ENCODE measurements around the gene RASGRF1. TPM values are rescaled to one million over a fixed set of nuclear protein-coding genes. Genes with fewer than 3 reads are reported as not detected.
"Not testable (repeated sequence)": the region's sequence is repeated elsewhere in the genome, so short reads cannot be mapped to it uniquely, and the experiment has no call there.

Gene RASGRF1
- polyA plus RNA-seq, 1 donor = 0.61 TPM

DNA sequence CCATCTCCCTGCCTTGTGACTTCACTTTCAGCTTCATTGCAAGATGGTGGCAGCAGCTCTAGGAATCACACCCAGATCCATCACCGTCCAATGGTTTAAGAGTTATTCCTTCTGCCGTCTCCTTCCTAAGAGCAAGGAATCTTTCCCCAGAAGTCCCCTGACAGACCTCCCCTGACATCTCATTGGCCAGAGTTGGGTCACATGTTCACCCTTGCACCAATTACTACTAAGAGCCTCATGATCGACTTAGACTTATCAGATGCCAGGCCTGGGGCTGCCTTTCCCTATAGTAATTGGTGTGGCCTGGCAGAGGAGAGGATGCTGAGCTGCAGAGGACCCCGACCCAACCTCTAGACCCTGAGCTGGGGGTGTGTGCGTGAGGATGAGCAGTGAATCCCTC lies 31.8 kb upstream of the RASGRF1 start:
- no CpG with 5 or more reads among the region's 5 CpGs for WGBS (ENCODE audit: insufficient coverage, low lambda C conversion rate)
- Histone ChIP-seq H3K9me3 (ENCODE audit: control insufficient read depth, low read depth, low read length) (no peaks in the 10 kb centered on the region), H3K4me1 (ENCODE audit: control insufficient read depth, insufficient read depth, low read length) (no peaks in the 10 kb centered on the region), H3K4me3 (ENCODE audit: low read length) (no peak overlapping the region), H3K36me3 (ENCODE audit: control insufficient read depth, insufficient read depth, low read length) (no peaks in the 10 kb centered on the region), H3K27ac (ENCODE audit: low read length) (no peak overlapping the region), H3K27me3 (ENCODE audit: control insufficient read depth, insufficient read depth, low read length) (no peaks in the 10 kb centered on the region)
- DNase-seq = no peak

DNA sequence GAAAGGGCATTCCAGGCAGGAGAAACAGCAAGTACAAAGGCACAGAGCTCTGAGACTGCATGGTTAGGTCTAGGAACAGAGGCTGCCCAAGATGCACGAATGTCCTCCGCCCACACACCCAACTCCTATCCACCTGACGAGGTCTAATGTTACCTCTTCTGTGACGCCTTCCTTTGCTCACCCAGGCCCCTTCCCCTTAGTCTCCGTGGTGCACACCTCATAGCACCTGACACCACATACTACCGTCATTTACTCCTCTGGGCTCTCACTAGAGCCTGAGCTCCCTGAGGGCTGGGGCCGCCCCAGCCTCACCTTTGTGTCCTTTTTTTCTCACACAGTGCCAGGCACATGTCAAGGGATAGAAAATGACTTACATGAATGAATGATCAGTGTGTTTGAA lies 31.0 kb upstream of the RASGRF1 start:
- Histone ChIP-seq H3K4me1 (ENCODE audit: control insufficient read depth, insufficient read depth, low read length) (no peaks in the 10 kb centered on the region), H3K9me3 (ENCODE audit: control insufficient read depth, low read depth, low read length) (no peaks in the 10 kb centered on the region), H3K27ac (ENCODE audit: low read length) (no peak overlapping the region), H3K36me3 (ENCODE audit: control insufficient read depth, insufficient read depth, low read length) (no peaks in the 10 kb centered on the region), H3K4me3 (ENCODE audit: low read length) (no peak overlapping the region), H3K27me3 (ENCODE audit: control insufficient read depth, insufficient read depth, low read length) (no peaks in the 10 kb centered on the region)
- DNase-seq = no peak
- no CpG with 5 or more reads among the region's 7 CpGs for WGBS (ENCODE audit: insufficient coverage, low lambda C conversion rate)

DNA sequence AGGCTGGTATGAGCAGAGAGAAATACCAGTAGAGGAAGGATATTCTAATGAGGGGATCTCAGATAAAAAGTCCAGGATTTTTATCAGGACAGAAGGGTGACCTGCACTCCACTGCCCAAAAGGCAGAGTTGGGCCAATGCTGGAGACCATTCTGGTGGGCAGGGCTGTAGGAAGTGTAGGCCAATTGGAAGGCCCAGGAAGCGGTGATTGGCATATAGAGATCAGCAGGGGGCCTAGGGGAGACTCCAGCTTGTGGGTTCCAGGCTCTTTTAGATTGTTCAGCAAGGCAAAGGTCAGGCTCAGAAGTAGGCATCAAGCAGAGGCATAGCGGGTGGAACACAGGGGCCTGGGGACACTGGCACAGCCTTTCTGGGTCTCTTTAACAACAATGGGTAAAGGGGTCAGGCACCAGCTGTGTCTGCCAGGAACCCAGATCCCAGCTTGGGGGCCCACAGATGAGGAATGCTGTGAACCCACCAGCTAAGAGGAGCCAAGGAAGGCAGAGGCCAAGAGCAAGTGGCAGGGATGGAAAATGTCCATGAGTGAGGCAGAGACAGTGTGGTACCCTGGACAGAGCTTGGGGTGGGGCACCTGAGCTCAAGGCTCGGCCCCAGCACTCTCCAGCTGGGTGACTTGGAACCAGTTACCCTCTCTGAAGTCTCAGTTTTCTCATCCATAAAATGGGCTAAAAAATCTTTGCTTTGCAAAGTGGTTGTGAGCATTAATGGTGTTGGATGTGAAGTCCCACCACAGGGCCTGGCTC lies 27.0 kb upstream of the RASGRF1 start:
- no peaks in the 10 kb centered on the region for H3K9me3 ChIP-seq (ENCODE audit: control insufficient read depth, low read depth, low read length)
- H3K4me3 ChIP-seq (ENCODE audit: low read length) = no peak overlapping the region
- DNase-seq = no peak
- H3K27me3 ChIP-seq (ENCODE audit: control insufficient read depth, insufficient read depth, low read length) = no peaks in the 10 kb centered on the region
- no peaks in the 10 kb centered on the region for H3K4me1 ChIP-seq (ENCODE audit: control insufficient read depth, insufficient read depth, low read length)
- H3K27ac ChIP-seq (ENCODE audit: low read length) = no peak overlapping the region
- no peaks in the 10 kb centered on the region for H3K36me3 ChIP-seq (ENCODE audit: control insufficient read depth, insufficient read depth, low read length)
- no CpG with 5 or more reads among the region's 3 CpGs for WGBS (ENCODE audit: insufficient coverage, low lambda C conversion rate)

DNA sequence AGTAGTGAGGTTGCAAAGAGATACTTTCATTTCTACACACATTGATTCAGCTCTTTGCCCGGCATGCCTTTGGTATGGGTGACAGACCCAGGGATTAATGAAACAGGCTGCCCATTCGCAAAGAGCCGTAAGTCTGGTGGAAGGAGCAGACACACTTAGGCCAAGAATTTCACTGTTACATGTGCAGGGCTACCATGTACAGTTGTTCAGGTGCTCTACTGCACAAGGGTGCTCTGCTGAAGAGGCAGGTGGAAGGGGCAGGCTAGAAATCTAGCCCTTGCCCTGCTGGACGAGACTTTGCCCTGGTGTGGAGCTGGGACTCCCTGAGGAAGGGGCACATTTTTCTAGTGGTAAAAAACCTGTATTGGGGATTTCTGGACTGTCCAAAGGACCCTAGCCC lies 26.2 kb upstream of the RASGRF1 start:
- Histone ChIP-seq H3K9me3 (ENCODE audit: control insufficient read depth, low read depth, low read length) (no peaks in the 10 kb centered on the region), H3K36me3 (ENCODE audit: control insufficient read depth, insufficient read depth, low read length) (no peaks in the 10 kb centered on the region), H3K27ac (ENCODE audit: low read length) (no peak overlapping the region), H3K4me1 (ENCODE audit: control insufficient read depth, insufficient read depth, low read length) (no peaks in the 10 kb centered on the region), H3K4me3 (ENCODE audit: low read length) (no peak overlapping the region), H3K27me3 (ENCODE audit: control insufficient read depth, insufficient read depth, low read length) (no peaks in the 10 kb centered on the region)
- DNase-seq = no peak
- no CpG with 5 or more reads among the region's 4 CpGs for WGBS (ENCODE audit: insufficient coverage, low lambda C conversion rate)

DNA sequence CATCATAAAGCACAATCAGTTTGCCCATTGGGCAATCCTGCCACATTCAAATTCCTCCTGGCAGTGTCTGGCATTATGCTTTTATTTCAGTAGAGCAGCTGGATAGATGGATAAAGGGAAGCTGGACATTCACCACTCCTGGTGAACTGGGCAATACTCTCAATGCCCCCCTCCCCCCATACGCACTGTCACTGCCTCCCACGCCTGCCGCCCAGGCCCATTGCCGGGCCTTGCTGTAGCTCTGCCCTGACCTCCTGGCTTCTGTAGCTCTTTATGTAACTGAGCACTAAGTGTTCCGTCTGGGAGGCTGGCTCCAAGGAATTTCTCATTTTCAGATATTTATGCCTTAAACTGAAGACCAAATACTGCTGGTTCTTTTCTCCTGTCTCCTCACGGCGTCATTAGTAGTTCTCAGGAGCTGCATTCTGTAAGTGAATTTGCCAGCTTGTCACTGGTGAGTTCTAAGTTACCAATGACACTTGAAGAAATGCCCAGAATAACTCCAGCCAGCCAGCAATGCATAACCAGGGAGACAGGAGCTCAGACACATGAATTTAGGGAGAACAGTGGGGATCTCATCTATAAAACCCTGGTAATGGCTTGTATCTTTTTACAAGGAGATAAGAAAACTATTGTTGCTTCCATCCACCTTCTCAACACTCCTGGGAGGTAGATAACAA lies 25.5 kb upstream of the RASGRF1 start:
- H3K27me3 ChIP-seq (ENCODE audit: control insufficient read depth, insufficient read depth, low read length) = no peaks in the 10 kb centered on the region
- no peak overlapping the region for H3K4me3 ChIP-seq (ENCODE audit: low read length)
- H3K27ac ChIP-seq (ENCODE audit: low read length) = no peak overlapping the region
- no peaks in the 10 kb centered on the region for H3K4me1 ChIP-seq (ENCODE audit: control insufficient read depth, insufficient read depth, low read length)
- no peaks in the 10 kb centered on the region for H3K9me3 ChIP-seq (ENCODE audit: control insufficient read depth, low read depth, low read length)
- no peaks in the 10 kb centered on the region for H3K36me3 ChIP-seq (ENCODE audit: control insufficient read depth, insufficient read depth, low read length)
- no CpG with 5 or more reads among the region's 7 CpGs for WGBS (ENCODE audit: insufficient coverage, low lambda C conversion rate)
- DNase-seq = no peak

DNA sequence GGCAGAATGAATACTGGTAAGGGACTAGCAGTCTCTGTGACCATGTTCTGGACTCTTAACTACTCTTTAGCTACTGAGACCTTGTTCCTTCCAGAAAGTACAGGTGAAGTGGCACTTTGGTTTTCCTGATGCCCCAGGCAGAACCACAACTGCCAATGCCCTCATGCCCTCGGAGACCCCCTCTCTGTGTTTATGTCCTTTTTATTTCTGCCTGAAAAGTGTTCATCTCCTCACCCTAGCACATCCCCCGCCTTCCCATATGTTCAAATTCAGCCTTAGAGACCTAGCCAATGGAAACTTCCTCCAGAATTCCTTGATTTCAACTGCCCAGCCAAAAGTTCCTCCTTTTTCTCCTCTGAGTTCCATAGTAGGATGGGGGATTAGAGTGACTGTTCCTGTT lies 23.3 kb upstream of the RASGRF1 start:
- Histone ChIP-seq H3K27me3 (ENCODE audit: control insufficient read depth, insufficient read depth, low read length) (peaks cover 4% of the 10 kb centered on the region), H3K4me3 (ENCODE audit: low read length) (no peak overlapping the region), H3K9me3 (ENCODE audit: control insufficient read depth, low read depth, low read length) (no peaks in the 10 kb centered on the region), H3K36me3 (ENCODE audit: control insufficient read depth, insufficient read depth, low read length) (no peaks in the 10 kb centered on the region), H3K27ac (ENCODE audit: low read length) (no peak overlapping the region), H3K4me1 (ENCODE audit: control insufficient read depth, insufficient read depth, low read length) (no peaks in the 10 kb centered on the region)
- no peak for DNase-seq
- no CpG with 5 or more reads among the region's 2 CpGs for WGBS (ENCODE audit: insufficient coverage, low lambda C conversion rate)

DNA sequence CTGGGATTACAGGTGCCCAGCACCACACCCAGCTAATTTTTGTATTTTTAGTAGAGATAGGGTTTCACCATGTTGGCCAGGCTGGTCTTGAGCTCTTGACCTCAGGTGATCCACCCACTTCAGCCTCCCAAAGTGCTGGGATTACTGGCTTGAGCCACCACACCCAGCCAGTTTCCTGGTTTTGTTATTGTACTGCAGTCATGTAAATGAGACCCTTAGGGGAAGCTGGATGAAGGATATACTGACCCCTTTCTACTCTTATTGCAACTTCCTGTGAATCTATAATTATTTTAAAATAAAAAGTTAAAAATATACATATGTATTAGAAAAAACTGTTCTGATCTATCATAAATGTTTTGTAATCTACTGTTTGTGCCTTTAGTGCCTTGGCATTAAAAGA lies 20.8 kb upstream of the RASGRF1 start:
- not testable (repeated sequence) for H3K9me3 ChIP-seq (ENCODE audit: control insufficient read depth, low read depth, low read length); H3K4me3 ChIP-seq (ENCODE audit: low read length); H3K36me3 ChIP-seq (ENCODE audit: control insufficient read depth, insufficient read depth, low read length); H3K4me1 ChIP-seq (ENCODE audit: control insufficient read depth, insufficient read depth, low read length); H3K27ac ChIP-seq (ENCODE audit: low read length); DNase-seq; H3K27me3 ChIP-seq (ENCODE audit: control insufficient read depth, insufficient read depth, low read length)

DNA sequence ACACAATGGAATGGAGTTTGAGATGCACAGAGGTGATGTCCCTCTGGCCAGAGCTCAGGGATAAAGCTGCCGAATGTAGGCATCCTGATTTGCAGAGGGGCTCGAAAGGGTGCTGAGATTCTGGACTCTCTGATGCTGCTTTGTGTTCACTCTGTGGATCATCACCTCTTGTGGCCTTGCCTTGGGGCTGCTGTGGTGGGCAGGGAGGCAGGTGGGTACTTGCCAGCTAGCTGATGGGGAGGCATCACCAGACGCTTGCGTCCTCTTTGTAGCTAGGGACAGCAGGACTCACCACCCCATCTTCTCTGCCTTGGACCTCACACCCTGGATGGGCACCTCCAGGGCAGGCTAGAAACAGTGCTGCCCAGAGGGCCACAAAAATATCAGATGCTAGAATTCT lies 14.6 kb upstream of the RASGRF1 start:
- Histone ChIP-seq H3K4me1 (ENCODE audit: control insufficient read depth, insufficient read depth, low read length) (no peaks in the 10 kb centered on the region), H3K9me3 (ENCODE audit: control insufficient read depth, low read depth, low read length) (no peaks in the 10 kb centered on the region), H3K36me3 (ENCODE audit: control insufficient read depth, insufficient read depth, low read length) (no peaks in the 10 kb centered on the region), H3K27me3 (ENCODE audit: control insufficient read depth, insufficient read depth, low read length) (peaks cover 17% of the 10 kb centered on the region), H3K27ac (ENCODE audit: low read length) (no peak overlapping the region), H3K4me3 (ENCODE audit: low read length) (no peak overlapping the region)
- DNase-seq = no peak
- no CpG with 5 or more reads among the region's 4 CpGs for WGBS (ENCODE audit: insufficient coverage, low lambda C conversion rate)

DNA sequence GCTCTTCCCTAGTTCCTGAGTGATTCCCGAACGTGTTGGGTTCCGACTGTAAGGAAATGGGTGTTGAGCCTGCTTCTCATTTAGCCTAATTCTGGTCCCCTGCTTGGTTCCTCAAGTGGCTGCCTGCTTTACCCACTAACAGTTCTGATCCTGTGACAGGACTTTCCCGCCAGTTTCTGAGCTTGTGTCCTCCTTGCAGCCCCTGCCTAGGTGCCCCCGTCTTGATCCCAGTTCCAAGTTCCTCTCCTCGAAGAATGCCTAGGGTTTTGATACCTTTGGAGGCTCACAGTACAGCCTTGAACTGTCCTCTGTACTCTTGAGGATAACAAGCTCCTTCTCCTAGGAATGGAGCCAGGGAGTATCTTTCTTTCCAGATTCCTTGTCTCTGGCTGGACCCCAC lies 12.0 kb upstream of the RASGRF1 start:
- WGBS (ENCODE audit: insufficient coverage, low lambda C conversion rate) = no CpG with 5 or more reads among the region's 6 CpGs
- no peak for DNase-seq
- peaks cover 22% of the 10 kb centered on the region for H3K27me3 ChIP-seq (ENCODE audit: control insufficient read depth, insufficient read depth, low read length)

DNA sequence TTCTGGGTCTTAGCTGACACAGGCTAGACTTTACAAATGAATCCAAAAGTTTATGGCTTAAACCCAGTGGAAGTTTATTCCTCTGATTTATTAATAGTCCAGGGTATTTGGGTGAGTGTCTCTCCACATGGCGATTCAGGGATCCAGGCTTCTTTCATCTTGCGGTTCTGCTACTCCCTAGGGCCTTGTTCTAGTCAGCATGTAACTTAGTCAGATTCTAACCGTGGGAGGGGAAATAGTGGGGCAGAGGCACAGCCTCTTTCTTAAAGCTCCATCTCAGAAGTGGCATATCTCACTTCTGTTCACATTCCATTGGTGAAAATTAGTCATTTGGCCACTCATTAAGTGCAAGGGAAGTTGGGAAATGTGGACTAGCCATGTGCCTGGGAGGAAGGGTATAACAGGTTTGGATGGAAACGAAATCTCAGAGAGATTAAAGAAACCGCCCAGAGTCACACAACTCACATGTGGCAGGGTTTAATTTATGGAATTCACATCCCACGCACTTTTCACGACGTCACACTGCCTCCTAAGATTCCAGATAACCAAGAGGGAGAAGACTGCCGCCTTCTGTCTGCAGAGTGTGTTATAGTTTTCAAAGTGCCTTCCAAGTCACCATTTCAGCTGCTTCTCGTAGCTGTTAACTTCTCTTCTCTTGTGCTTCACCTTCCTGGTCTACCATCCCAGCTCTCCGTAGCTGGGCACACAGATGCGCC lies 11.4 kb upstream of the RASGRF1 start:
- no peak overlapping the region for H3K4me3 ChIP-seq (ENCODE audit: low read length)
- H3K4me1 ChIP-seq (ENCODE audit: control insufficient read depth, insufficient read depth, low read length) = no peaks in the 10 kb centered on the region
- H3K27me3 ChIP-seq (ENCODE audit: control insufficient read depth, insufficient read depth, low read length) = peaks cover 21% of the 10 kb centered on the region
- DNase-seq = no peak
- no peaks in the 10 kb centered on the region for H3K36me3 ChIP-seq (ENCODE audit: control insufficient read depth, insufficient read depth, low read length)
- no peaks in the 10 kb centered on the region for H3K9me3 ChIP-seq (ENCODE audit: control insufficient read depth, low read depth, low read length)
- H3K27ac ChIP-seq (ENCODE audit: low read length) = no peak overlapping the region
- no CpG with 5 or more reads among the region's 12 CpGs for WGBS (ENCODE audit: insufficient coverage, low lambda C conversion rate)

More for the DNA sequence above, 12.0 kb upstream of the RASGRF1 start:
- no peaks in the 10 kb centered on the region for H3K36me3 ChIP-seq (ENCODE audit: control insufficient read depth, insufficient read depth, low read length)
- H3K9me3 ChIP-seq (ENCODE audit: control insufficient read depth, low read depth, low read length) = no peaks in the 10 kb centered on the region
- no peak overlapping the region for H3K4me3 ChIP-seq (ENCODE audit: low read length)
- no peaks in the 10 kb centered on the region for H3K4me1 ChIP-seq (ENCODE audit: control insufficient read depth, insufficient read depth, low read length)
- H3K27ac ChIP-seq (ENCODE audit: low read length) = no peak overlapping the region

Data from large intestine (tissue), 3 donors.